Dedifferentiated amniotic fluid mesenchymal stem cell (primary cell): ENCODE data around the gene TIMP2.
A peak's percentile ranks its signal among the peaks of the same experiment; 100 is the strongest.
"Not testable (repeated sequence)": the region's sequence is repeated elsewhere in the genome, so short reads cannot be mapped to it uniquely, and the experiment has no call there.

Experiments
- DNase-seq: peaks from one replicate; pipeline ENCODE4 v3.0.0-alpha.2; 2016; ENCODE audit errors: extremely low spot score

Gene TIMP2

GRCh38 chr17:78956254-78956653 is 31.1 kb upstream of the TIMP2 start:
- DNase-seq, result no peak

GRCh38 chr17:78954684-78955083 is 29.5 kb upstream of the TIMP2 start:
- DNase-seq, result no peak

GRCh38 chr17:78953356-78954350 is 28.5 kb upstream of the TIMP2 start:
- no peak for DNase-seq

GRCh38 chr17:78952706-78953105 is 27.5 kb upstream of the TIMP2 start:
- DNase-seq, result no peak

GRCh38 chr17:78951967-78952551 is 26.9 kb upstream of the TIMP2 start:
- DNase-seq, result no peak

- DNase-seq, result no peak
Measured at GRCh38 chr17:78950870-78951269, 25.7 kb upstream of the TIMP2 start.

- no peak for DNase-seq
Measured at GRCh38 chr17:78947235-78948149, 22.3 kb upstream of the TIMP2 start.

GRCh38 chr17:78946631-78947030 is 21.4 kb upstream of the TIMP2 start:
- DNase-seq, result no peak

GRCh38 chr17:78946131-78946530 is 20.9 kb upstream of the TIMP2 start:
- DNase-seq, result no peak

- DNase-seq, result not testable (repeated sequence)
Measured at GRCh38 chr17:78945455-78945854, 20.3 kb upstream of the TIMP2 start.

- no peak for DNase-seq
Measured at GRCh38 chr17:78944956-78945355, 19.8 kb upstream of the TIMP2 start.

GRCh38 chr17:78944026-78944425 is 18.8 kb upstream of the TIMP2 start:
- no peak for DNase-seq

GRCh38 chr17:78940708-78941107 is 15.5 kb upstream of the TIMP2 start:
- DNase-seq, result no peak

GRCh38 chr17:78940258-78940657 is 15.1 kb upstream of the TIMP2 start:
- DNase-seq, result no peak

- DNase-seq, result no peak
Measured at GRCh38 chr17:78939615-78940014, 14.4 kb upstream of the TIMP2 start.

- DNase-seq, result no peak
Measured at GRCh38 chr17:78937561-78937960, 12.4 kb upstream of the TIMP2 start.

- peak; percentile 89 for DNase-seq
Measured at GRCh38 chr17:78935419-78936323, 10.5 kb upstream of the TIMP2 start.

- DNase-seq, result no peak
Measured at GRCh38 chr17:78934681-78935418, 9.7 kb upstream of the TIMP2 start.

GRCh38 chr17:78933959-78934568 is 8.9 kb upstream of the TIMP2 start:
- DNase-seq, result peak; percentile 99
